Neural cell (in vitro differentiated cells): Measurements from ENCODE around the gene LRRC1. TPM values are rescaled to one million over a fixed set of nuclear protein-coding genes. Genes with fewer than 3 reads are reported as not detected.

ENCODE experiments used
- H2AFZ ChIP-seq: fragments of 200-600, 300-800 bp; sonication (generic), shearing (Covaris generic); 2 replicates; pipeline ENCODE4 v1.6.0; 2014; ENCODE audit warnings: low read depth, mild to moderate bottlenecking, antibody characterized with exemption, low read length, moderate library complexity
- H3F3A ChIP-seq: fragments of 200-600 bp; shearing (Covaris generic); 2 replicates; pipeline ENCODE4 v1.6.1; 2016; ENCODE audit warnings: mild to moderate bottlenecking, moderate library complexity, mixed read lengths, antibody characterized with exemption, low read length; ENCODE audit not compliant: insufficient read depth, poor library complexity, severe bottlenecking
- H3K27ac ChIP-seq: fragments of 200-600, 300-800 bp; sonication (generic), shearing (Covaris generic); 2 replicates; pipeline ENCODE4 v1.5.1; 2014; ENCODE audit warnings: mild to moderate bottlenecking, low read length, moderate library complexity
- H3K27me3 ChIP-seq: fragments of 300-800, 200-600 bp; sonication (generic), shearing (Covaris generic); 2 replicates; pipeline ENCODE4 v1.6.0; 2014; ENCODE audit warnings: mild to moderate bottlenecking, low read depth, low read length, moderate library complexity; ENCODE audit not compliant: insufficient read depth
- H3K36me3 ChIP-seq: fragments of 300-800, 200-600 bp; sonication (generic), shearing (Covaris generic); 2 replicates; pipeline ENCODE4 v1.5.1; 2014; ENCODE audit warnings: mild to moderate bottlenecking, antibody characterized with exemption, low read length, moderate library complexity; ENCODE audit not compliant: insufficient read depth
- H3K4me2 ChIP-seq: fragments of 300-800, 200-600 bp; sonication (generic), shearing (Covaris generic); 2 replicates; pipeline ENCODE4 v1.6.0; 2014; ENCODE audit warnings: mild to moderate bottlenecking, low read length
- H3K4me3 ChIP-seq: fragments of 300-800, 200-600 bp; sonication (generic), shearing (Covaris generic); 2 replicates; pipeline ENCODE4 v1.5.1; 2014; ENCODE audit warnings: mild to moderate bottlenecking, low read length, moderate library complexity
- H3K79me2 ChIP-seq: fragments of 200-600 bp; shearing (Covaris generic); replicated peaks from 2 replicates; pipeline ENCODE4 v1.6.0; 2014; ENCODE audit warnings: mild to moderate bottlenecking, low read length, moderate library complexity; ENCODE audit not compliant: insufficient read depth
- H3K9ac ChIP-seq: fragments of 300-800, 200-600 bp; sonication (generic), shearing (Covaris generic); 2 replicates; pipeline ENCODE4 v1.6.1; 2016; ENCODE audit warnings: mild to moderate bottlenecking, low read length, mixed read lengths
- H3K9me2 ChIP-seq: fragments of 200-600 bp; shearing (Covaris generic); 2 replicates; pipeline ENCODE4 v1.6.1; 2016; ENCODE audit warnings: mild to moderate bottlenecking, low read length, mixed read lengths; ENCODE audit not compliant: insufficient read depth
- H3K9me3 ChIP-seq: fragments of 200-600, 300-800 bp; sonication (generic), shearing (Covaris generic); 2 replicates; pipeline ENCODE4 v1.6.1; 2016; ENCODE audit warnings: mild to moderate bottlenecking, mixed run types, low read length, moderate library complexity, mixed read lengths
- H4K20me1 ChIP-seq: fragments of 200-600 bp; shearing (Covaris generic); 2 replicates; pipeline ENCODE4 v1.6.1; 2016; ENCODE audit warnings: mild to moderate bottlenecking, mixed run types; ENCODE audit not compliant: insufficient read depth
- EP300 ChIP-seq: fragments of 450-650 bp; conservative IDR thresholded peaks from 2 replicates; pipeline ENCODE4 v1.6.1; 2014; ENCODE audit warnings: antibody characterized with exemption, mild to moderate bottlenecking, moderate library complexity; ENCODE audit not compliant: poor library complexity, severe bottlenecking
- EZH2 ChIP-seq: fragments of 200-600, 300-800 bp; shearing (Covaris generic), sonication (generic); IDR thresholded peaks from 2 replicates; pipeline ENCODE4 v1.6.1; 2014; ENCODE audit warnings: antibody characterized with exemption, low read length, borderline replicate concordance, mild to moderate bottlenecking; ENCODE audit not compliant: insufficient read depth, poor library complexity, severe bottlenecking
- MXI1 ChIP-seq: fragments of 450-650 bp; conservative IDR thresholded peaks from 2 replicates; pipeline ENCODE4 v1.6.1; 2014; ENCODE audit warnings: antibody characterized with exemption, mild to moderate bottlenecking; ENCODE audit not compliant: poor library complexity, severe bottlenecking
- POLR2AphosphoS5 ChIP-seq: IDR thresholded peaks from 2 replicates; pipeline ENCODE4 v1.6.1; 2012
- RAD21 ChIP-seq: fragments of 450-650 bp; conservative IDR thresholded peaks from 2 replicates; pipeline ENCODE4 v1.6.1; 2014; ENCODE audit warnings: antibody characterized with exemption, mild to moderate bottlenecking, moderate library complexity
- SMC3 ChIP-seq: fragments of 450-650 bp; conservative IDR thresholded peaks from 2 replicates; pipeline ENCODE4 v1.6.1; 2014; ENCODE audit warnings: antibody characterized with exemption, mild to moderate bottlenecking, moderate library complexity; ENCODE audit not compliant: poor library complexity
- TAF1 ChIP-seq: IDR thresholded peaks from 2 replicates; pipeline ENCODE4 v1.6.1; 2012; ENCODE audit warnings: low read depth
- polyA plus RNA-seq: library from polyadenylated mRNA; depleted of rRNA; stranded (reverse); fragments of >200 nt; gene quantifications from 2 replicates; pipeline ENCODE4 v1.2.3, GENCODE V29; 2014
- TF ChIP-seq, protein P1 (sequence below): fragments of 450-650 bp; IDR thresholded peaks from 2 replicates; pipeline ENCODE4 v1.5.1; 2014; ENCODE audit warnings: antibody characterized with exemption, mild to moderate bottlenecking, moderate library complexity; ENCODE audit not compliant: poor library complexity, severe bottlenecking
- TF ChIP-seq, protein P2 (sequence below): IDR thresholded peaks from 2 replicates; pipeline ENCODE4 v1.6.1; 2012; ENCODE audit warnings: borderline replicate concordance

The LRRC1 gene
- polyA plus RNA-seq, 1 donor from 2014 or later = 21.2 TPM

DNA sequence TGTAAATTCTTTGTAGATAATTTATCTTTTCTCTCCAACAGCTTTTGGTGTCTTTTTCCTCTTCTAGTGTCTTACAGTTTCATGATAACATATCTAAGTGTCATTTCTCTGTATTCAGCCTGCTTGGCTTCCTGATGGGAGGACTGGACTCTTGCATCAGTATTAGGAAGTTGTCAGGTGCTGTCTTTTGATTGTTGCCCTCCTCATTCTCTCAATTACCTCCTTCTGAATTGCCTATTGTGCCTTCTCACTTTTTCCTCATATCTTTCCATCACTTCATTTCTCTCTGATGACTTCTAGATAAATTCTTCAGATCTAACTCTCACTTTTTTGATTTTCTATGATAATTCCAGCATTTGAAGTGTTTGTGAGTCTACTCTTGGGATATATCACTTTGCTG is 162.0 kb downstream of the LRRC1 start:
- no peaks in the 10 kb centered on the region for H3F3A ChIP-seq
- H3K9ac ChIP-seq = no peak overlapping the region
- TF ChIP-seq TAF1 (no peak), EP300 (no peak), EZH2 (no peak), SMC3 (no peak), RAD21 (no peak), MXI1 (no peak), POLR2AphosphoS5 (no peak)
- TF ChIP-seq, protein P1, sequence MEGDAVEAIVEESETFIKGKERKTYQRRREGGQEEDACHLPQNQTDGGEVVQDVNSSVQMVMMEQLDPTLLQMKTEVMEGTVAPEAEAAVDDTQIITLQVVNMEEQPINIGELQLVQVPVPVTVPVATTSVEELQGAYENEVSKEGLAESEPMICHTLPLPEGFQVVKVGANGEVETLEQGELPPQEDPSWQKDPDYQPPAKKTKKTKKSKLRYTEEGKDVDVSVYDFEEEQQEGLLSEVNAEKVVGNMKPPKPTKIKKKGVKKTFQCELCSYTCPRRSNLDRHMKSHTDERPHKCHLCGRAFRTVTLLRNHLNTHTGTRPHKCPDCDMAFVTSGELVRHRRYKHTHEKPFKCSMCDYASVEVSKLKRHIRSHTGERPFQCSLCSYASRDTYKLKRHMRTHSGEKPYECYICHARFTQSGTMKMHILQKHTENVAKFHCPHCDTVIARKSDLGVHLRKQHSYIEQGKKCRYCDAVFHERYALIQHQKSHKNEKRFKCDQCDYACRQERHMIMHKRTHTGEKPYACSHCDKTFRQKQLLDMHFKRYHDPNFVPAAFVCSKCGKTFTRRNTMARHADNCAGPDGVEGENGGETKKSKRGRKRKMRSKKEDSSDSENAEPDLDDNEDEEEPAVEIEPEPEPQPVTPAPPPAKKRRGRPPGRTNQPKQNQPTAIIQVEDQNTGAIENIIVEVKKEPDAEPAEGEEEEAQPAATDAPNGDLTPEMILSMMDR = no peak
- TF ChIP-seq, protein P2, sequence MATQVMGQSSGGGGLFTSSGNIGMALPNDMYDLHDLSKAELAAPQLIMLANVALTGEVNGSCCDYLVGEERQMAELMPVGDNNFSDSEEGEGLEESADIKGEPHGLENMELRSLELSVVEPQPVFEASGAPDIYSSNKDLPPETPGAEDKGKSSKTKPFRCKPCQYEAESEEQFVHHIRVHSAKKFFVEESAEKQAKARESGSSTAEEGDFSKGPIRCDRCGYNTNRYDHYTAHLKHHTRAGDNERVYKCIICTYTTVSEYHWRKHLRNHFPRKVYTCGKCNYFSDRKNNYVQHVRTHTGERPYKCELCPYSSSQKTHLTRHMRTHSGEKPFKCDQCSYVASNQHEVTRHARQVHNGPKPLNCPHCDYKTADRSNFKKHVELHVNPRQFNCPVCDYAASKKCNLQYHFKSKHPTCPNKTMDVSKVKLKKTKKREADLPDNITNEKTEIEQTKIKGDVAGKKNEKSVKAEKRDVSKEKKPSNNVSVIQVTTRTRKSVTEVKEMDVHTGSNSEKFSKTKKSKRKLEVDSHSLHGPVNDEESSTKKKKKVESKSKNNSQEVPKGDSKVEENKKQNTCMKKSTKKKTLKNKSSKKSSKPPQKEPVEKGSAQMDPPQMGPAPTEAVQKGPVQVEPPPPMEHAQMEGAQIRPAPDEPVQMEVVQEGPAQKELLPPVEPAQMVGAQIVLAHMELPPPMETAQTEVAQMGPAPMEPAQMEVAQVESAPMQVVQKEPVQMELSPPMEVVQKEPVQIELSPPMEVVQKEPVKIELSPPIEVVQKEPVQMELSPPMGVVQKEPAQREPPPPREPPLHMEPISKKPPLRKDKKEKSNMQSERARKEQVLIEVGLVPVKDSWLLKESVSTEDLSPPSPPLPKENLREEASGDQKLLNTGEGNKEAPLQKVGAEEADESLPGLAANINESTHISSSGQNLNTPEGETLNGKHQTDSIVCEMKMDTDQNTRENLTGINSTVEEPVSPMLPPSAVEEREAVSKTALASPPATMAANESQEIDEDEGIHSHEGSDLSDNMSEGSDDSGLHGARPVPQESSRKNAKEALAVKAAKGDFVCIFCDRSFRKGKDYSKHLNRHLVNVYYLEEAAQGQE = no peak
- H2AFZ ChIP-seq = no peak overlapping the region
- no peaks in the 10 kb centered on the region for H3K36me3 ChIP-seq
- H3K4me3 ChIP-seq = no peak overlapping the region
- H3K27me3 ChIP-seq = no peaks in the 10 kb centered on the region
- H3K27ac ChIP-seq = no peak overlapping the region
- no peaks in the 10 kb centered on the region for H3K9me2 ChIP-seq
- H3K79me2 ChIP-seq = no peaks in the 10 kb centered on the region
- no peaks in the 10 kb centered on the region for H4K20me1 ChIP-seq
- H3K9me3 ChIP-seq = no peaks in the 10 kb centered on the region
- H3K4me2 ChIP-seq = no peak overlapping the region

DNA sequence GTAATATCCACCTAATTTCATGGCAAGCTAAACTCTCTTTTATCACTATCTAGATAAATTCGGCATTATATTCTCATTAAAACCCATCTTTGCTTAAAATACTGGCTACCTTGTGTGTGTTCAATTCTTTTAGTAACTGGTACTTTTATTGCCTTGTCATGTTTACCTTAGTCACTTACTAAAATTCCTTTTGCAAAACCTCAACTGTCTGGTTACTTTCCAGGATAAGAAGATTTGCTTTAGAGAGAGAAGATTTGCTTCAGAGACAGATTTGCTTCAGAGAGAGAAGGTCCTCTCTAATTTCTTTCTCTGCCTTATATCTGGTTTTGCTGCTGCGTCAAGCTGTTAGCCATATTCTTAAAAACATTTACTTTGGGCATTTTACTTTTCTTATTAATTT is 164.9 kb downstream of the LRRC1 start:
- Histone ChIP-seq H3K4me3 (no peak overlapping the region), H3F3A (no peaks in the 10 kb centered on the region), H3K9ac (no peak overlapping the region), H3K4me2 (no peak overlapping the region), H2AFZ (no peak overlapping the region), H3K9me3 (no peaks in the 10 kb centered on the region), H3K9me2 (no peaks in the 10 kb centered on the region), H3K36me3 (no peaks in the 10 kb centered on the region), H4K20me1 (no peaks in the 10 kb centered on the region), H3K27ac (no peak overlapping the region), H3K79me2 (no peaks in the 10 kb centered on the region), H3K27me3 (no peaks in the 10 kb centered on the region)
- no peak for TF ChIP-seq RAD21
- no peak for TF ChIP-seq EZH2
- TF ChIP-seq TAF1 = no peak
- TF ChIP-seq, protein P1 = no peak
- no peak for TF ChIP-seq POLR2AphosphoS5
- TF ChIP-seq, protein P2 = no peak
- TF ChIP-seq SMC3 = no peak
- TF ChIP-seq MXI1 = no peak
- no peak for TF ChIP-seq EP300
